ENCODE measurements around the gene NUDT14.

Gene NUDT14

GRCh38 chr14:105204931-105205672 is 24.0 kb upstream of the NUDT14 start:
- Histone ChIP-seq H3K4me1 (ENCODE audit: control insufficient read depth, insufficient read depth, low read length) (no peaks in the 10 kb centered on the region), H3K27ac (ENCODE audit: low read depth, low read length) (no peak overlapping the region), H3K4me3 (ENCODE audit: low read depth, low read length) (no peak overlapping the region), H3K9ac (ENCODE audit: low read depth, low read length) (no peak overlapping the region), H3K27me3 (ENCODE audit: control insufficient read depth, insufficient read depth, low read length) (no peaks in the 10 kb centered on the region; the same call in 1 of the 2 replicates), H3K36me3 (ENCODE audit: control insufficient read depth, insufficient read depth, low read length) (no peaks in the 10 kb centered on the region), H3K9me3 (ENCODE audit: control insufficient read depth, insufficient read depth, low read length) (no peaks in the 10 kb centered on the region)

GRCh38 chr14:105204206-105204930 is 23.3 kb upstream of the NUDT14 start:
- H3K27ac ChIP-seq (ENCODE audit: low read depth, low read length), result no peak overlapping the region
- no peak overlapping the region for H3K4me3 ChIP-seq (ENCODE audit: low read depth, low read length)
- H3K36me3 ChIP-seq (ENCODE audit: control insufficient read depth, insufficient read depth, low read length), result no peaks in the 10 kb centered on the region
- no peak overlapping the region for H3K9ac ChIP-seq (ENCODE audit: low read depth, low read length)
- H3K9me3 ChIP-seq (ENCODE audit: control insufficient read depth, insufficient read depth, low read length), result no peaks in the 10 kb centered on the region
- no peaks in the 10 kb centered on the region; the same call in 1 of the 2 replicates for H3K27me3 ChIP-seq (ENCODE audit: control insufficient read depth, insufficient read depth, low read length)
- H3K4me1 ChIP-seq (ENCODE audit: control insufficient read depth, insufficient read depth, low read length), result no peaks in the 10 kb centered on the region

- Histone ChIP-seq H3K36me3 (ENCODE audit: control insufficient read depth, insufficient read depth, low read length) (no peaks in the 10 kb centered on the region), H3K9me3 (ENCODE audit: control insufficient read depth, insufficient read depth, low read length) (no peaks in the 10 kb centered on the region), H3K9ac (ENCODE audit: low read depth, low read length) (no peak overlapping the region), H3K27ac (ENCODE audit: low read depth, low read length) (no peak overlapping the region), H3K27me3 (ENCODE audit: control insufficient read depth, insufficient read depth, low read length) (no peaks in the 10 kb centered on the region; the same call in 1 of the 2 replicates), H3K4me3 (ENCODE audit: low read depth, low read length) (no peak overlapping the region), H3K4me1 (ENCODE audit: control insufficient read depth, insufficient read depth, low read length) (no peaks in the 10 kb centered on the region)
Observed at GRCh38 chr14:105203701-105204100, 22.6 kb upstream of the NUDT14 start.

- Histone ChIP-seq H3K27ac (ENCODE audit: low read depth, low read length) (no peak overlapping the region), H3K27me3 (ENCODE audit: control insufficient read depth, insufficient read depth, low read length) (peaks cover 5% of the 10 kb centered on the region), H3K4me1 (ENCODE audit: control insufficient read depth, insufficient read depth, low read length) (no peaks in the 10 kb centered on the region), H3K9ac (ENCODE audit: low read depth, low read length) (no peak overlapping the region), H3K9me3 (ENCODE audit: control insufficient read depth, insufficient read depth, low read length) (no peaks in the 10 kb centered on the region), H3K36me3 (ENCODE audit: control insufficient read depth, insufficient read depth, low read length) (no peaks in the 10 kb centered on the region), H3K4me3 (ENCODE audit: low read depth, low read length) (no peak overlapping the region)
Observed at GRCh38 chr14:105203057-105203531, 22.0 kb upstream of the NUDT14 start.

GRCh38 chr14:105201925-105202513 is 20.9 kb upstream of the NUDT14 start:
- Histone ChIP-seq H3K27me3 (ENCODE audit: control insufficient read depth, insufficient read depth, low read length) (peaks cover 16% of the 10 kb centered on the region), H3K9ac (ENCODE audit: low read depth, low read length) (no peak overlapping the region), H3K36me3 (ENCODE audit: control insufficient read depth, insufficient read depth, low read length) (no peaks in the 10 kb centered on the region), H3K4me1 (ENCODE audit: control insufficient read depth, insufficient read depth, low read length) (no peaks in the 10 kb centered on the region), H3K9me3 (ENCODE audit: control insufficient read depth, insufficient read depth, low read length) (no peaks in the 10 kb centered on the region), H3K27ac (ENCODE audit: low read depth, low read length) (no peak overlapping the region), H3K4me3 (ENCODE audit: low read depth, low read length) (no peak overlapping the region)

- H3K4me1 ChIP-seq (ENCODE audit: control insufficient read depth, insufficient read depth, low read length), result no peaks in the 10 kb centered on the region
- no peaks in the 10 kb centered on the region for H3K9me3 ChIP-seq (ENCODE audit: control insufficient read depth, insufficient read depth, low read length)
- no peaks in the 10 kb centered on the region for H3K36me3 ChIP-seq (ENCODE audit: control insufficient read depth, insufficient read depth, low read length)
- no peak overlapping the region for H3K9ac ChIP-seq (ENCODE audit: low read depth, low read length)
- H3K27ac ChIP-seq (ENCODE audit: low read depth, low read length), result no peak overlapping the region
- peaks cover 17% of the 10 kb centered on the region for H3K27me3 ChIP-seq (ENCODE audit: control insufficient read depth, insufficient read depth, low read length)
- no peak overlapping the region for H3K4me3 ChIP-seq (ENCODE audit: low read depth, low read length)
Observed at GRCh38 chr14:105201156-105201924, 20.2 kb upstream of the NUDT14 start.

GRCh38 chr14:105200641-105201040 is 19.5 kb upstream of the NUDT14 start:
- no peaks in the 10 kb centered on the region for H3K9me3 ChIP-seq (ENCODE audit: control insufficient read depth, insufficient read depth, low read length)
- H3K27ac ChIP-seq (ENCODE audit: low read depth, low read length), result no peak overlapping the region
- H3K4me3 ChIP-seq (ENCODE audit: low read depth, low read length), result no peak overlapping the region
- H3K36me3 ChIP-seq (ENCODE audit: control insufficient read depth, insufficient read depth, low read length), result no peaks in the 10 kb centered on the region
- H3K4me1 ChIP-seq (ENCODE audit: control insufficient read depth, insufficient read depth, low read length), result peaks cover 6% of the 10 kb centered on the region; the same call in 1 of the 2 replicates
- H3K27me3 ChIP-seq (ENCODE audit: control insufficient read depth, insufficient read depth, low read length), result peaks cover 24% of the 10 kb centered on the region
- no peak overlapping the region for H3K9ac ChIP-seq (ENCODE audit: low read depth, low read length)

GRCh38 chr14:105200074-105200473 is 19.0 kb upstream of the NUDT14 start:
- peaks cover 6% of the 10 kb centered on the region; the same call in 1 of the 2 replicates for H3K4me1 ChIP-seq (ENCODE audit: control insufficient read depth, insufficient read depth, low read length)
- H3K27ac ChIP-seq (ENCODE audit: low read depth, low read length), result no peak overlapping the region
- no peaks in the 10 kb centered on the region for H3K9me3 ChIP-seq (ENCODE audit: control insufficient read depth, insufficient read depth, low read length)
- no peaks in the 10 kb centered on the region for H3K36me3 ChIP-seq (ENCODE audit: control insufficient read depth, insufficient read depth, low read length)
- H3K4me3 ChIP-seq (ENCODE audit: low read depth, low read length), result no peak overlapping the region
- no peak overlapping the region for H3K9ac ChIP-seq (ENCODE audit: low read depth, low read length)
- H3K27me3 ChIP-seq (ENCODE audit: control insufficient read depth, insufficient read depth, low read length), result peaks cover 24% of the 10 kb centered on the region

- H3K27ac ChIP-seq (ENCODE audit: low read depth, low read length), result no peak overlapping the region
- no peak overlapping the region for H3K4me3 ChIP-seq (ENCODE audit: low read depth, low read length)
- no peaks in the 10 kb centered on the region for H3K9me3 ChIP-seq (ENCODE audit: control insufficient read depth, insufficient read depth, low read length)
- no peaks in the 10 kb centered on the region for H3K36me3 ChIP-seq (ENCODE audit: control insufficient read depth, insufficient read depth, low read length)
- peaks cover 31% of the 10 kb centered on the region for H3K27me3 ChIP-seq (ENCODE audit: control insufficient read depth, insufficient read depth, low read length)
- peaks cover 6% of the 10 kb centered on the region; the same call in 1 of the 2 replicates for H3K4me1 ChIP-seq (ENCODE audit: control insufficient read depth, insufficient read depth, low read length)
- H3K9ac ChIP-seq (ENCODE audit: low read depth, low read length), result no peak overlapping the region
Observed at GRCh38 chr14:105199093-105199492, 18.0 kb upstream of the NUDT14 start.

GRCh38 chr14:105198588-105198987 is 17.5 kb upstream of the NUDT14 start:
- H3K36me3 ChIP-seq (ENCODE audit: control insufficient read depth, insufficient read depth, low read length), result no peaks in the 10 kb centered on the region
- no peak overlapping the region for H3K27ac ChIP-seq (ENCODE audit: low read depth, low read length)
- H3K4me3 ChIP-seq (ENCODE audit: low read depth, low read length), result no peak overlapping the region
- no peak overlapping the region for H3K9ac ChIP-seq (ENCODE audit: low read depth, low read length)
- H3K27me3 ChIP-seq (ENCODE audit: control insufficient read depth, insufficient read depth, low read length), result peaks cover 34% of the 10 kb centered on the region
- H3K4me1 ChIP-seq (ENCODE audit: control insufficient read depth, insufficient read depth, low read length), result peaks cover 6% of the 10 kb centered on the region; the same call in 1 of the 2 replicates
- no peaks in the 10 kb centered on the region for H3K9me3 ChIP-seq (ENCODE audit: control insufficient read depth, insufficient read depth, low read length)

All from HUES48 (cell line).